ENCODE results near the gene PRMT3. TPM values are rescaled to one million over a fixed set of nuclear protein-coding genes. Genes with fewer than 3 reads are reported as not detected.

PRMT3 gene
- total RNA-seq, 4 donors from 2014 or later = 4.4 to 29.4 (median 15.7) TPM

DNA sequence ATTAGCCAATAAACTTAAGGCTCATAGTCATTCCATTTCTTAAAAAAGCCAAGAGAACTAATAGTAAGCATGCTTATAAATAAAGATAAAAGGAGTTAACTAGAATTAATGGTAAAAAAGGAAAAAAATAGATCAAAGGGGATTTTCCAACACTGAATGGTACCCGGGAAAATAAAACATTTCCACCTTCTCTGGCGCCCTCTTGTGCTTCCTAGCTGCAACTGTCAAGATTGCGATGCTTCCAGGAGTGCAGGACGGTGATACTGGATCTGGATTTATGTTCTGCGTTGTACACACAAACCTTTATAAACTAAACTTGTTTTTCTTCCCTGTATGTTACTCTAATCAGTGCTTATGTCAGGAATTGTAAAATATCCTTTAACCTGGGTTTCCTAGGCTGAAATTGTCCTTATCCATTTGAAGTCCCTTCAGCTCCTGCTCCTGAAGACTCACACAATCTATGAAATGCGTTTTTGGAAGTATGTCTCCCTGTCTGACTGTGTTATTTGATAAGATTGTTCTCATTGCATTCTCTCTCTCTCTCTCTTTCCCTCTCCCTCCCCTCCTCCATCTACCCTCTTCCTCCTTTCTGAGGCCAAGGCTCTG lies 33.6 kb upstream of the PRMT3 start:
- no peak for TF ChIP-seq POLR2A (IDR thresholded peaks at IDR 0.05)
- TF ChIP-seq CTCF (IDR thresholded peaks at IDR 0.05) = peak; percentile 54 to 80 (median 62)

GRCh38 chr11:20355221-20356219 lies 32.0 kb upstream of the PRMT3 start:
- Histone ChIP-seq H3K9me3 (no peaks in the 10 kb centered on the region), H3K27me3 (no peaks in the 10 kb centered on the region), H3K4me3 (no peak overlapping the region), H3K36me3 (no peaks in the 10 kb centered on the region), H3K4me1 (no peaks in the 10 kb centered on the region), H3K27ac (no peak overlapping the region)
- intact Hi-C loops (cut with DNase I; ENCODE audit: low total_unique reads) = no loop called here
- TF ChIP-seq CTCF (IDR thresholded peaks at IDR 0.05) = peak; percentile 2 to 39 (median 28)
- TF ChIP-seq POLR2A (IDR thresholded peaks at IDR 0.05) = no peak
- DNase-seq = no peak

More for the DNA sequence above, 33.6 kb upstream of the PRMT3 start:
- peaks cover 0 to 3% of the 10 kb centered on the region in 2 donors for H3K27me3 ChIP-seq
- H3K4me1 ChIP-seq = no peaks in the 10 kb centered on the region
- H3K9me3 ChIP-seq = no peaks in the 10 kb centered on the region
- no peak for DNase-seq
- intact Hi-C loops (cut with DNase I; ENCODE audit: low total_unique reads) = no loop called here
- H3K27ac ChIP-seq = no peak overlapping the region
- H3K4me3 ChIP-seq = no peak overlapping the region
- H3K36me3 ChIP-seq = no peaks in the 10 kb centered on the region

DNA sequence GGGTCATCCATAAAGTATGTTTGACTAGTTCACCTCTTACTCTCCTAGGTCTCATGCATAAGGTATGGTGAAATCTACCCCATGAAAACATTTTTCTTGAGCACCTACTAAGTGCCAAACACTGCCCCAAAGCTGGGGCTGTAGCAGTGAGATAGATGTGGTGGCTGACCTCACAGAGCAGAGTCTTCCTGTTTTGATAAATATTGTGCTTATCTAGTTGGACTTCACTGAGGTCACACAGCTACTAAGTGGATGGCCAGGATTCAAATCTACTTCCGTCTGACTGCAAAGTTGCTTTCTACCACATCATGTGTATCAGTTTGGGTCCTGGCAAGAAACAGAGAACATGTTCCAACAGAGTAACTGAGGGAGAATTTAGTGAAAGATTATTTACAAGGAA lies 30.4 kb upstream of the PRMT3 start:
- intact Hi-C loops (cut with DNase I; ENCODE audit: low total_unique reads) = no loop called here
- H3K27ac ChIP-seq = no peak overlapping the region
- no peaks in the 10 kb centered on the region for H3K4me1 ChIP-seq
- TF ChIP-seq POLR2A (IDR thresholded peaks at IDR 0.05) (no peak), CTCF (IDR thresholded peaks at IDR 0.05) (no peak)
- no peaks in the 10 kb centered on the region for H3K9me3 ChIP-seq
- no peak overlapping the region for H3K4me3 ChIP-seq
- no peaks in the 10 kb centered on the region for H3K27me3 ChIP-seq
- H3K36me3 ChIP-seq = no peaks in the 10 kb centered on the region
- no peak for DNase-seq

DNA sequence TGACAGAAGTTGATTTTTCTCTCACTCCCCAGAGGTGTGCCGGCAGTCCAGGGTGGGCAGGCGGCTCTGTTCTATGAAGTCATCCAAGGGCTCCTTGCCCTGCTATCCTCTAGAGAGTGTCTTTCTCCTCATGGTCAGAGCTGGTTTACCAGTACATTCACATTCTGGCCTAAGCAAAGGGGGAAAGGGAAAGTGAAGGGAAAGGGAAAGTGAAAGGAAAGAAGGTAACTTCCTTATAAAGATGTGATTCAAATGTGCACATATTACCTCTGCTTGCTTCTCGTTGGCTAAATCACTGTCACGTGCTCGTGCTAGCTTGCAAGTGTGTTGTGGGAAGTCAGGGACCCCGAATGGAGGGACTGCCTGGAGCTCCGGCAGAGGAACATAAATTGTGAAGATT lies 26.9 kb upstream of the PRMT3 start:
- Histone ChIP-seq H3K27ac (no peak overlapping the region), H3K27me3 (no peaks in the 10 kb centered on the region), H3K36me3 (no peaks in the 10 kb centered on the region), H3K4me1 (no peaks in the 10 kb centered on the region), H3K9me3 (no peaks in the 10 kb centered on the region), H3K4me3 (no peak overlapping the region)
- TF ChIP-seq POLR2A (IDR thresholded peaks at IDR 0.05) (no peak), CTCF (IDR thresholded peaks at IDR 0.05) (no peak)
- intact Hi-C loops (cut with DNase I; ENCODE audit: low total_unique reads) = no loop called here
- DNase-seq = no peak

- Histone ChIP-seq H3K4me3 (no peak overlapping the region), H3K36me3 (no peaks in the 10 kb centered on the region), H3K9me3 (no peaks in the 10 kb centered on the region), H3K27me3 (no peaks in the 10 kb centered on the region), H3K27ac (no peak overlapping the region), H3K4me1 (no peaks in the 10 kb centered on the region)
- DNase-seq = no peak
- no peak for TF ChIP-seq CTCF (IDR thresholded peaks at IDR 0.05)
- no peak for TF ChIP-seq POLR2A (IDR thresholded peaks at IDR 0.05)
- intact Hi-C loops (cut with DNase I; ENCODE audit: low total_unique reads) = no loop called here
Measured at GRCh38 chr11:20362481-20362880, 25.0 kb upstream of the PRMT3 start.
